HEK293 (cell line): ENCODE results near the gene MATN3.

ENCODE experiments used
- CTCF ChIA-PET: fragments of 350-600 bp; formaldehyde crosslinking; extraction: SDS; loops from one replicate; lab custom pipeline; 2021; ENCODE audit warnings: antibody characterized with exemption; lab: Yijun Ruan, JAX
- POLR2A ChIA-PET: fragments of 300-600 bp; formaldehyde crosslinking; extraction: SDS; loops from one replicate; lab custom pipeline; 2020; ENCODE audit warnings: antibody characterized with exemption, inconsistent platforms; lab: Yijun Ruan, JAX
- H3K27ac ChIP-seq: fragments of 200-500 bp; sonication (Bioruptor generic); 2 replicates; pipeline ENCODE4 v1.5.1; 2014; ENCODE audit warnings: low read depth, low read length, control low read depth, inconsistent platforms; ENCODE audit errors: extremely low read depth
- H3K36me3 ChIP-seq, 2 experiments: fragments of 200-500 bp in 1 of 2; sonication (Bioruptor generic) in 1 of 2; 1 replicate in 1 of 2; 2 replicates in 1 of 2; pipeline ENCODE4 v1.5.1; 2014 to 2017; ENCODE audit warnings: inconsistent platforms in 2 of 2, low read length in 2 of 2; ENCODE audit not compliant: control insufficient read depth in 2 of 2, insufficient read depth in 1 of 2
- H3K4me1 ChIP-seq: fragments of 200-500 bp; sonication (Bioruptor generic); 2 replicates; pipeline ENCODE4 v1.5.1; 2014; ENCODE audit warnings: mild to moderate bottlenecking, low read length, inconsistent platforms; ENCODE audit not compliant: control insufficient read depth, insufficient read depth
- H3K4me3 ChIP-seq: 2 replicates; pipeline ENCODE4 v1.5.1; 2011; ENCODE audit warnings: low read depth, mild to moderate bottlenecking, control low read depth, low read length, moderate library complexity
- H3K9me3 ChIP-seq: fragments of 200-500 bp; sonication (Bioruptor generic); 2 replicates; pipeline ENCODE4 v1.5.1; 2014; ENCODE audit warnings: low read depth, low read length, inconsistent platforms; ENCODE audit not compliant: control insufficient read depth, insufficient read depth
- GLIS2 ChIP-seq: fragments of 450-650 bp; formaldehyde crosslinking; IDR thresholded peaks from 2 replicates; pipeline ENCODE4 v1.5.1; 2016; ENCODE audit warnings: missing biosample characterization, missing genetic modification characterization
- IKZF3 ChIP-seq: fragments of 450-650 bp; IDR thresholded peaks from 2 replicates; pipeline ENCODE4 v1.5.0; 2018; ENCODE audit warnings: missing biosample characterization, mild to moderate bottlenecking, missing genetic modification characterization, moderate library complexity
- KLF1 ChIP-seq: fragments of 450-650 bp; formaldehyde crosslinking; IDR thresholded peaks from 2 replicates; pipeline ENCODE4 v1.5.1; 2016; ENCODE audit warnings: missing biosample characterization, missing genetic modification characterization
- KLF9 ChIP-seq: fragments of 450-650 bp; formaldehyde crosslinking; IDR thresholded peaks from 2 replicates; pipeline ENCODE4 v1.5.1; 2016; ENCODE audit warnings: missing biosample characterization, missing genetic modification characterization, low read depth
- PRDM2 ChIP-seq: fragments of 450-650 bp; formaldehyde crosslinking; IDR thresholded peaks from 2 replicates; pipeline ENCODE4 v1.5.1; 2016; ENCODE audit warnings: missing biosample characterization, missing genetic modification characterization, borderline replicate concordance
- PRDM4 ChIP-seq: fragments of 450-650 bp; formaldehyde crosslinking; IDR thresholded peaks from 2 replicates; pipeline ENCODE4 v1.5.1; 2017; ENCODE audit warnings: missing biosample characterization, missing genetic modification characterization
- ZNF132 ChIP-seq: fragments of 450-650 bp; formaldehyde crosslinking; IDR thresholded peaks from 2 replicates; pipeline ENCODE4 v1.5.1; 2017; ENCODE audit warnings: missing biosample characterization, missing genetic modification characterization, borderline replicate concordance
- ZNF133 ChIP-seq: fragments of 450-650 bp; formaldehyde crosslinking; IDR thresholded peaks from 2 replicates; pipeline ENCODE4 v1.5.1; 2016; ENCODE audit warnings: missing biosample characterization, missing genetic modification characterization
- ZNF138 ChIP-seq: fragments of 450-650 bp; formaldehyde crosslinking; IDR thresholded peaks from 2 replicates; pipeline ENCODE4 v1.5.1; 2016; ENCODE audit warnings: missing biosample characterization, missing genetic modification characterization, borderline replicate concordance
- ZNF202 ChIP-seq: fragments of 450-650 bp; formaldehyde crosslinking; IDR thresholded peaks from 2 replicates; pipeline ENCODE4 v1.5.1; 2016; ENCODE audit warnings: missing biosample characterization, missing genetic modification characterization, borderline replicate concordance
- ZNF37A ChIP-seq: fragments of 450-650 bp; IDR thresholded peaks from 2 replicates; pipeline ENCODE4 v1.5.1; 2018; ENCODE audit warnings: missing biosample characterization, missing genetic modification characterization
- ZNF404 ChIP-seq: fragments of 450-650 bp; formaldehyde crosslinking; IDR thresholded peaks from 2 replicates; pipeline ENCODE4 v1.5.1; 2017; ENCODE audit warnings: missing biosample characterization, missing genetic modification characterization
- ZNF488 ChIP-seq: fragments of 450-650 bp; formaldehyde crosslinking; IDR thresholded peaks from 2 replicates; pipeline ENCODE4 v1.5.1; 2016; ENCODE audit warnings: missing biosample characterization, missing genetic modification characterization
- ZNF510 ChIP-seq: fragments of 450-650 bp; formaldehyde crosslinking; IDR thresholded peaks from 2 replicates; pipeline ENCODE4 v1.5.1; 2018; ENCODE audit warnings: mild to moderate bottlenecking, missing genetic modification characterization, missing biosample characterization; ENCODE audit not compliant: insufficient replicate concordance
- ZNF513 ChIP-seq: fragments of 450-650 bp; IDR thresholded peaks from 2 replicates; pipeline ENCODE4 v1.5.1; 2018; ENCODE audit warnings: missing biosample characterization, missing genetic modification characterization
- ZNF529 ChIP-seq: fragments of 450-650 bp; formaldehyde crosslinking; IDR thresholded peaks from 2 replicates; pipeline ENCODE4 v1.5.1; 2017; ENCODE audit warnings: missing genetic modification characterization, missing biosample characterization; ENCODE audit not compliant: insufficient replicate concordance
- ZNF549 ChIP-seq: fragments of 450-650 bp; IDR thresholded peaks from 2 replicates; pipeline ENCODE4 v1.5.1; 2018; ENCODE audit warnings: missing biosample characterization, missing genetic modification characterization, mild to moderate bottlenecking, inconsistent platforms, moderate library complexity
- ZNF596 ChIP-seq: fragments of 450-650 bp; IDR thresholded peaks from 2 replicates; pipeline ENCODE4 v1.5.0; 2018; ENCODE audit warnings: missing biosample characterization, mild to moderate bottlenecking, missing genetic modification characterization, moderate library complexity
- ZNF600 ChIP-seq: fragments of 450-650 bp; formaldehyde crosslinking; IDR thresholded peaks from 2 replicates; pipeline ENCODE4 v1.5.1; 2016; ENCODE audit warnings: missing biosample characterization, missing genetic modification characterization
- ZNF701 ChIP-seq: fragments of 450-650 bp; formaldehyde crosslinking; IDR thresholded peaks from 2 replicates; pipeline ENCODE4 v1.5.1; 2016; ENCODE audit warnings: missing biosample characterization, missing genetic modification characterization
- ZNF76 ChIP-seq: fragments of 450-650 bp; formaldehyde crosslinking; IDR thresholded peaks from 2 replicates; pipeline ENCODE4; 2016; ENCODE audit warnings: low read depth, missing biosample characterization, missing genetic modification characterization, borderline replicate concordance
- ZNF785 ChIP-seq: fragments of 450-650 bp; formaldehyde crosslinking; IDR thresholded peaks from 2 replicates; pipeline ENCODE4 v1.5.1; 2016; ENCODE audit warnings: missing biosample characterization, missing genetic modification characterization
- TF ChIP-seq, protein P1 (sequence below): fragments of 450-650 bp; formaldehyde crosslinking; IDR thresholded peaks from 2 replicates; pipeline ENCODE4 v1.5.1; 2016; ENCODE audit warnings: missing biosample characterization, missing genetic modification characterization
- TF ChIP-seq, protein P2 (sequence below): fragments of 450-650 bp; formaldehyde crosslinking; IDR thresholded peaks from 2 replicates; pipeline ENCODE4 v1.5.1; 2017; ENCODE audit warnings: missing biosample characterization, missing genetic modification characterization

Gene MATN3

GRCh38 chr2:20018601-20019152 lies 6.2 kb upstream of the MATN3 start (continued):
- TF ChIP-seq PRDM4 (tag by site-specific recombination) (no peak), ZNF138 (no peak), ZNF549 (tag by site-specific recombination) (no peak), ZNF404 (tag by site-specific recombination) (no peak), ZNF529 (tag by site-specific recombination) (no peak), ZNF488 (tag by site-specific recombination) (no peak), ZNF596 (no peak), ZNF701 (tag by site-specific recombination) (no peak), ZNF37A (tag by site-specific recombination) (no peak), KLF1 (tag by site-specific recombination) (no peak), ZNF600 (tag by site-specific recombination) (no peak), ZNF133 (tag by site-specific recombination) (no peak), ZNF510 (tag by site-specific recombination) (no peak), ZNF785 (tag by site-specific recombination) (no peak)
- TF ChIP-seq, protein P1, sequence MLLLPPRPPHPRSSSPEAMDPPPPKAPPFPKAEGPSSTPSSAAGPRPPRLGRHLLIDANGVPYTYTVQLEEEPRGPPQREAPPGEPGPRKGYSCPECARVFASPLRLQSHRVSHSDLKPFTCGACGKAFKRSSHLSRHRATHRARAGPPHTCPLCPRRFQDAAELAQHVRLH (tag by site-specific recombination): no peak
- TF ChIP-seq, protein P2, sequence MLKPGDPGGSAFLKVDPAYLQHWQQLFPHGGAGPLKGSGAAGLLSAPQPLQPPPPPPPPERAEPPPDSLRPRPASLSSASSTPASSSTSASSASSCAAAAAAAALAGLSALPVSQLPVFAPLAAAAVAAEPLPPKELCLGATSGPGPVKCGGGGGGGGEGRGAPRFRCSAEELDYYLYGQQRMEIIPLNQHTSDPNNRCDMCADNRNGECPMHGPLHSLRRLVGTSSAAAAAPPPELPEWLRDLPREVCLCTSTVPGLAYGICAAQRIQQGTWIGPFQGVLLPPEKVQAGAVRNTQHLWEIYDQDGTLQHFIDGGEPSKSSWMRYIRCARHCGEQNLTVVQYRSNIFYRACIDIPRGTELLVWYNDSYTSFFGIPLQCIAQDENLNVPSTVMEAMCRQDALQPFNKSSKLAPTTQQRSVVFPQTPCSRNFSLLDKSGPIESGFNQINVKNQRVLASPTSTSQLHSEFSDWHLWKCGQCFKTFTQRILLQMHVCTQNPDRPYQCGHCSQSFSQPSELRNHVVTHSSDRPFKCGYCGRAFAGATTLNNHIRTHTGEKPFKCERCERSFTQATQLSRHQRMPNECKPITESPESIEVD (tag by site-specific recombination): no peak

DNA sequence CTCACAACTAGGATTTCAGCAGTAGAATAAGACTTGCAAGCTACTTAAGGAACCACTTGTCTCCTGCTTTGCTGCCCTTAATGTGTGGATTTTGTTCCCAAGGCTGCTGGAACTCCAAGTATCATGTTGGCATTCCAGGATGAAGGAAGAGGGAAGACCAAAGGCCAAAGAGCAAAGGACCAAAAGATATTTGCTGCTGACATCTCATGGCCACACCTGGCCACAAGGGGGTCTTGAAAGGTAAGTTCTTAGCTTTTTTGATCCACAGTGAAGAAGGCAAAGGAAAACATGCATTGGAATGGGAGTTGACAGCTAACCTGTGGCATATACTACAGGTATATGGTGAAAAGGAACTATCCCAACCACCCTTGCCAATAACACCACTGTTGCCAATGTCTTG lies 3.9 kb upstream of the MATN3 start:
- TF ChIP-seq KLF9 (tag by site-specific recombination) (no peak), IKZF3 (tag by site-specific recombination) (no peak), ZNF202 (tag by site-specific recombination) (no peak), GLIS2 (tag by site-specific recombination) (no peak), ZNF132 (tag by site-specific recombination) (no peak), PRDM2 (tag by site-specific recombination) (no peak), ZNF513 (no peak), ZNF76 (no peak)
- no peaks in the 10 kb centered on the region for H3K4me1 ChIP-seq
- H3K9me3 ChIP-seq: no peaks in the 10 kb centered on the region
- no peak overlapping the region for H3K27ac ChIP-seq
- H3K4me3 ChIP-seq: no peak overlapping the region
- ChIA-PET POLR2A (no interaction called here), CTCF (interaction anchor here (0.7 to 5.4 kb wide), 22 partner anchors 8 to 599 kb away, joined by 3 to 128 read pairs (median 7); partner anchors contain the start of gene LAPTM4A)
- H3K36me3 ChIP-seq: no peaks in the 10 kb centered on the region
